HG03175 (cell line): ENCODE results near the gene KCNMB3.

Experiments used
- ATAC-seq: cut with Tn5 transposase; IDR thresholded peaks from one replicate; pipeline ENCODE4 v1.9.1; 2021; ENCODE audit warnings: mild to moderate bottlenecking, moderate library complexity; ENCODE audit not compliant: unreplicated experiment

KCNMB3 gene

GRCh38 chr3:179200790-179201189 lies 50.1 kb downstream of the KCNMB3 start:
- ATAC-seq = no peak

- ATAC-seq = no peak
Observed at GRCh38 chr3:179196700-179197099, 54.2 kb downstream of the KCNMB3 start.

- ATAC-seq = peak; percentile 92
Observed at GRCh38 chr3:179196098-179196497, 54.8 kb downstream of the KCNMB3 start.

GRCh38 chr3:179194931-179195330 lies 56.0 kb downstream of the KCNMB3 start:
- ATAC-seq = no peak
